PC-3 (cell line): ENCODE measurements around the gene ARHGEF25. TPM values are rescaled to one million over a fixed set of nuclear protein-coding genes. Genes with fewer than 3 reads are reported as not detected.

ENCODE experiments used
- ATAC-seq: fragments of 200-7000 bp; cut with Tn5 transposase; 2 replicates; pipeline ENCODE4 v1.9.1; 2020; ENCODE audit warnings: mild to moderate bottlenecking, moderate library complexity
- BruUV-seq: library from RNA; stranded (reverse); fragments of 400-500 nt; replicated peaks from 2 replicates; lab custom pipeline; 2021; lab: Mats Ljungman, UMichigan
- CTCF ChIA-PET: fragments of 300-600 bp; sonication (Branson Sonifier 250); formaldehyde crosslinking; loops from one replicate; lab custom pipeline; 2022; ENCODE audit warnings: antibody characterized with exemption; lab: Charles Lee
- POLR2A ChIA-PET: fragments of 300-600 bp; sonication (Branson Sonifier 250); formaldehyde crosslinking; loops from one replicate; lab custom pipeline; 2022; ENCODE audit warnings: antibody characterized with exemption; ENCODE audit not compliant: unreplicated experiment; lab: Charles Lee
- DNase-seq: peaks from one replicate; pipeline ENCODE4 v3.0.0-alpha.2; 2015
- H2AFZ ChIP-seq: fragments of 300-600 bp; sonication (generic); 2 replicates; pipeline ENCODE4 v1.6.0; 2016; ENCODE audit warnings: antibody characterized with exemption, low read length
- H3F3A ChIP-seq: fragments of 300-600 bp; sonication (generic); one replicate; pipeline ENCODE4 v1.6.0; 2017; ENCODE audit warnings: antibody characterized with exemption, low read length, control low read depth, mild to moderate bottlenecking; ENCODE audit not compliant: unreplicated experiment
- H3K27ac ChIP-seq: fragments of 300-600 bp; sonication (generic); 2 replicates; pipeline ENCODE4 v1.5.1; 2016; ENCODE audit warnings: mild to moderate bottlenecking, low read length
- H3K27me3 ChIP-seq: fragments of 300-600 bp; sonication (generic); 2 replicates; pipeline ENCODE4 v1.6.1; 2016; ENCODE audit warnings: low read length, mixed read lengths
- H3K36me3 ChIP-seq: fragments of 300-600 bp; sonication (generic); 2 replicates; pipeline ENCODE4 v1.6.1; 2016; ENCODE audit warnings: low read depth, mixed run types, low read length, mixed read lengths
- H3K4me1 ChIP-seq: fragments of 300-600 bp; sonication (generic); 2 replicates; pipeline ENCODE4 v1.5.1; 2016; ENCODE audit warnings: low read length; ENCODE audit not compliant: insufficient read depth
- H3K4me2 ChIP-seq: fragments of 300-600 bp; sonication (generic); 2 replicates; pipeline ENCODE4 v1.6.0; 2016; ENCODE audit warnings: low read length
- H3K4me3 ChIP-seq: fragments of 300-600 bp; sonication (generic); 2 replicates; pipeline ENCODE4 v1.5.1; 2016; ENCODE audit warnings: mild to moderate bottlenecking, low read length, mixed read lengths
- H3K79me2 ChIP-seq: fragments of 300-600 bp; sonication (generic); 2 replicates; pipeline ENCODE4 v1.6.1; 2017; ENCODE audit warnings: low read length, mixed read lengths
- H3K9ac ChIP-seq: fragments of 300-600 bp; sonication (generic); 2 replicates; pipeline ENCODE4 v1.6.0; 2016; ENCODE audit warnings: mild to moderate bottlenecking, low read length
- H3K9me2 ChIP-seq: fragments of 300-600 bp; sonication (generic); replicated peaks from 2 replicates; pipeline ENCODE4 v1.6.1; 2016; ENCODE audit warnings: mixed run types, low read length, mixed read lengths
- H3K9me3 ChIP-seq: fragments of 300-600 bp; sonication (generic); 2 replicates; pipeline ENCODE4 v1.6.1; 2016; ENCODE audit warnings: low read length, mixed read lengths
- H4K20me1 ChIP-seq: fragments of 300-600 bp; sonication (generic); 2 replicates; pipeline ENCODE4 v1.6.1; 2016; ENCODE audit warnings: low read length, mixed read lengths
- EZH2 ChIP-seq: fragments of 300-600 bp; sonication (generic); IDR thresholded peaks from one replicate; pipeline ENCODE4 v1.6.1; 2017; ENCODE audit warnings: antibody characterized with exemption, mild to moderate bottlenecking, low read length; ENCODE audit not compliant: unreplicated experiment
- EZH2phosphoT487 ChIP-seq: fragments of 300-600 bp; sonication (generic); IDR thresholded peaks from 2 replicates; pipeline ENCODE4 v1.6.1; 2018; ENCODE audit warnings: mild to moderate bottlenecking, antibody characterized with exemption, low read length, borderline replicate concordance
- intact Hi-C: fragments of 100-400 bp; cut with micrococcal nuclease; formaldehyde crosslinking; loops from 2 replicates; pipeline ENCODE4 v1.9.0; 2023
- total RNA-seq: library from RNA; depleted of rRNA; stranded (reverse); fragments of >200 nt; gene quantifications from 2 replicates; pipeline ENCODE4 v1.2.3, GENCODE V29; 2014
- TF ChIP-seq, protein P1 (sequence below): fragments of 300-600 bp; sonication (generic); conservative IDR thresholded peaks from 2 replicates; pipeline ENCODE4 v1.5.1; 2017; ENCODE audit warnings: antibody characterized with exemption, low read depth, mild to moderate bottlenecking, low read length

Gene ARHGEF25
- total RNA-seq, 1 experiment from 2014 or later = 10.0 TPM

DNA sequence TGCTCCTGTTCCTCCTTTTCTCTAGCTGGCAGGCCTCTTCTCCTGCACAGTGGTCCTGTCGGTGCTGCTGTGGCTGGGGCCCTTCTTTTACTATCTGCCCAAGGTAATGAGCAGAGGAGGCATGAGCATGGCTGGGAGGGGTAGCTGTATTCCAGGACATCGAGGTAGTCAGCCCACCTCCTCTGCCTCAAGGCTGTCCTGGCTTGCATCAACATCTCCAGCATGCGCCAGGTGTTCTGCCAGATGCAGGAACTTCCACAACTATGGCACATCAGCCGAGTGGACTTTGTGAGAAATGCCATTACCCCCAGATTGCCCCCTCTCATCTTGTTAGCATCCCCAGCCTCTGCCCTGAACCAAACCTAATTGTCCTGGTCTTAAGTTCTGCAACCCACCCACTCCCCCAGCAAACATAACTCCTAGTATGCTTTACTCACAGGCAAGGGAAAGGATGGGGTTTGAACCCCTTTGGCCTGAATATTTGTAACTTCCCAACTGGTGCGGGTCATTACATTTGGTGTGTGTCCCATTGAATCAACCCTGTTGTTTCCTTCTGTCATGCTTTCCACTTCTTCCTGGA is 12.7 kb downstream of the ARHGEF25 start:
- H3K4me3 ChIP-seq = no peak overlapping the region
- H3K9me3 ChIP-seq = no peaks in the 10 kb centered on the region
- H3K27me3 ChIP-seq = peaks cover 15% of the 10 kb centered on the region
- H4K20me1 ChIP-seq = no peaks in the 10 kb centered on the region
- no peaks in the 10 kb centered on the region for H3K9me2 ChIP-seq
- no peaks in the 10 kb centered on the region for H3F3A ChIP-seq
- TF ChIP-seq, protein P1, sequence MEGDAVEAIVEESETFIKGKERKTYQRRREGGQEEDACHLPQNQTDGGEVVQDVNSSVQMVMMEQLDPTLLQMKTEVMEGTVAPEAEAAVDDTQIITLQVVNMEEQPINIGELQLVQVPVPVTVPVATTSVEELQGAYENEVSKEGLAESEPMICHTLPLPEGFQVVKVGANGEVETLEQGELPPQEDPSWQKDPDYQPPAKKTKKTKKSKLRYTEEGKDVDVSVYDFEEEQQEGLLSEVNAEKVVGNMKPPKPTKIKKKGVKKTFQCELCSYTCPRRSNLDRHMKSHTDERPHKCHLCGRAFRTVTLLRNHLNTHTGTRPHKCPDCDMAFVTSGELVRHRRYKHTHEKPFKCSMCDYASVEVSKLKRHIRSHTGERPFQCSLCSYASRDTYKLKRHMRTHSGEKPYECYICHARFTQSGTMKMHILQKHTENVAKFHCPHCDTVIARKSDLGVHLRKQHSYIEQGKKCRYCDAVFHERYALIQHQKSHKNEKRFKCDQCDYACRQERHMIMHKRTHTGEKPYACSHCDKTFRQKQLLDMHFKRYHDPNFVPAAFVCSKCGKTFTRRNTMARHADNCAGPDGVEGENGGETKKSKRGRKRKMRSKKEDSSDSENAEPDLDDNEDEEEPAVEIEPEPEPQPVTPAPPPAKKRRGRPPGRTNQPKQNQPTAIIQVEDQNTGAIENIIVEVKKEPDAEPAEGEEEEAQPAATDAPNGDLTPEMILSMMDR = no peak
- TF ChIP-seq EZH2 = no peak
- TF ChIP-seq EZH2phosphoT487 = no peak
- H3K27ac ChIP-seq = no peak overlapping the region
- H3K9ac ChIP-seq = no peak overlapping the region
- ChIA-PET CTCF (interaction anchor here (0.7 kb wide), 1 partner anchor 37 kb away, joined by 3 read pairs; no protein-coding TSS in a partner anchor), POLR2A (no interaction called here)
- no TSS peak for BruUV-seq
- intact Hi-C loops = no loop called here
- H3K36me3 ChIP-seq = no peaks in the 10 kb centered on the region; the same call in 1 of the 2 replicates
- DNase-seq (no peak), ATAC-seq (no peak)
- H2AFZ ChIP-seq = no peak overlapping the region
- no peak overlapping the region for H3K4me2 ChIP-seq
- no peaks in the 10 kb centered on the region for H3K4me1 ChIP-seq
- H3K79me2 ChIP-seq = no peaks in the 10 kb centered on the region

DNA sequence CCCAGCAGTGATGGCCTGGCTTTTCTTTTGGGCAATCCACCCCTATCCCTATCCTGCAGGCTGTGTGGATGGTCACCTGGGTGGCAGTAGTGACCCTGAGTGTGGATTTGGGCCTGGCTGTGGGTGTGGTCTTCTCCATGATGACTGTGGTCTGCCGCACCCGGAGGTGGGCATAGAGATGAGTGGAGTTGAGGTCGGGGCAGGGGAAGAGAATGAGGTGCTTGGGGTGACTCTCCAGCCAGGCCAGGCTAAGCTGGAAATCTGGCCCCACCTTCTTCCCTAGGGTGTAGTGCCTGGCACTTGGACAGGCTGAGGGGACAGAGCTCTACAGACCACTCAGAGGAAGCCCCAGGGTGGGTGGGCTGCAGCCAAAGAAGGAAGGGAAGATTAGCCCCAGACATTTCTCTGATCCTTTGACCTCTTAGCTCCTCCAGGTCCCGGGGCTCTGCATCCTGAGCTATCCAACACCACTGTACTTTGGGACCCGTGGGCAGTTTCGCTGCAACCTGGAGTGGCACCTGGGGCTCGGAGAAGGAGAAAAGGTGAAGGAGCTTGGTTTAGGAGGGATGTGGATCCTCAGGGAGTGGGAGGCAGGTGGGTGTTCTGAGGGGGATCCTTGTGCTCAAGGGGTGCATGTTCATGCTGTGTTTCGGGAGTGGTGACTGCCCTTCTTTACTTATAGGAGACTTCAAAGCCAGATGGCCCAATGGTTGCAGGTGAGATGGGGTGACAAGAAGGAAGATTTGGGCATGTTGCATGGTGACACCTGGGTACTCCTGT is 13.4 kb downstream of the ARHGEF25 start:
- CTCF ChIA-PET = no interaction called here
- Histone ChIP-seq H3K9ac (no peak overlapping the region), H3K9me2 (no peaks in the 10 kb centered on the region), H3K27me3 (peaks cover 15% of the 10 kb centered on the region), H3F3A (no peaks in the 10 kb centered on the region), H3K4me2 (no peak overlapping the region), H4K20me1 (no peaks in the 10 kb centered on the region), H3K9me3 (no peaks in the 10 kb centered on the region), H3K4me3 (no peak overlapping the region), H3K27ac (no peak overlapping the region), H3K4me1 (no peaks in the 10 kb centered on the region), H3K79me2 (no peaks in the 10 kb centered on the region), H3K36me3 (no peaks in the 10 kb centered on the region; the same call in 1 of the 2 replicates), H2AFZ (no peak overlapping the region)
- POLR2A ChIA-PET = no interaction called here
- intact Hi-C loops = no loop called here
- DNase-seq = no peak
- TF ChIP-seq EZH2phosphoT487 (no peak), EZH2 (no peak)
- TF ChIP-seq, protein P1 = no peak
- ATAC-seq = no peak
- BruUV-seq = no TSS peak
